H1 (cell line): Measurements from ENCODE around the gene UBAP2. TPM values are rescaled to one million over a fixed set of nuclear protein-coding genes. Genes with fewer than 3 reads are reported as not detected.

Source experiments
- CTCF ChIA-PET: fragments of 300-600 bp; sonication (Branson Sonifier 250); formaldehyde crosslinking; loops from one replicate; lab custom pipeline; 2021; ENCODE audit not compliant: partially characterized antibody; lab: Charles Lee
- POLR2A ChIA-PET: fragments of 300-600 bp; sonication (Branson Sonifier 250); formaldehyde crosslinking; loops from one replicate; lab custom pipeline; 2021; ENCODE audit warnings: inconsistent platforms; ENCODE audit not compliant: partially characterized antibody; lab: Charles Lee
- DNase-seq, 2 experiments: peaks; one replicate each; pipeline versions ENCODE4 v3.0.0 to v3.0.0-alpha.2; 2010 to 2022; ENCODE audit warnings: low spot score in 2 of 2, low read depth in 1 of 2, mixed read lengths in 1 of 2
- FAIRE-seq: peaks from 2 replicates; lab custom pipeline; 2011; peaks lifted over from hg19 to GRCh38; lab: Jason Lieb, UNC
- H2AFZ ChIP-seq: 2 replicates; pipeline ENCODE4 v1.8.1; 2012; ENCODE audit warnings: low read length, inconsistent platforms
- H2AK5ac ChIP-seq: 2 replicates; pipeline ENCODE4 v1.6.1; 2013; ENCODE audit warnings: low read depth, low read length
- H2BK120ac ChIP-seq: replicated peaks from 2 replicates; pipeline ENCODE3; 2013; ENCODE audit warnings: low read depth, low read length, inconsistent platforms
- H2BK12ac ChIP-seq: 2 replicates; pipeline ENCODE4 v1.6.1; 2013; ENCODE audit warnings: low read depth, low read length
- H2BK15ac ChIP-seq: 2 replicates; pipeline ENCODE4 v1.6.1; 2013; ENCODE audit warnings: low read length
- H2BK20ac ChIP-seq: 2 replicates; pipeline ENCODE4 v1.6.1; 2013; ENCODE audit warnings: low read length
- H2BK5ac ChIP-seq: 2 replicates; pipeline ENCODE4 v1.6.1; 2013; ENCODE audit warnings: low read depth, low read length
- H3K14ac ChIP-seq: 2 replicates; pipeline ENCODE4 v1.6.1; 2013; ENCODE audit warnings: inconsistent platforms; ENCODE audit not compliant: insufficient read length
- H3K18ac ChIP-seq: 2 replicates; pipeline ENCODE4 v1.6.1; 2013; ENCODE audit warnings: low read length; ENCODE audit errors: extremely low read depth
- H3K23ac ChIP-seq: 2 replicates; pipeline ENCODE4 v1.6.1; 2013; ENCODE audit warnings: inconsistent platforms; ENCODE audit not compliant: insufficient read length
- H3K23me2 ChIP-seq: 2 replicates; pipeline ENCODE4 v1.6.1; 2013; ENCODE audit warnings: low read depth, low read length
- H3K27ac ChIP-seq: 2 replicates; pipeline ENCODE4 v1.6.1; 2011; ENCODE audit warnings: low read depth, low read length, inconsistent platforms
- H3K27me3 ChIP-seq, 4 experiments: replicated peaks in 1 of 4; 1 replicate in 1 of 4; 2 replicates in 3 of 4; pipeline versions ENCODE4 v1.6.1 to v1.8.1; 2011 to 2013; ENCODE audit warnings: low read length in 3 of 4, mild to moderate bottlenecking in 3 of 4, inconsistent platforms in 2 of 4, mixed read lengths in 2 of 4, moderate library complexity in 1 of 4; ENCODE audit not compliant: control insufficient read depth in 3 of 4, insufficient read depth in 3 of 4; ENCODE audit errors: extremely low read depth in 1 of 4
- H3K36me3 ChIP-seq, 4 experiments: 2 replicates each; pipeline versions ENCODE4 v1.6.1 to v1.8.1; 2011 to 2013; ENCODE audit warnings: mild to moderate bottlenecking in 4 of 4, low read length in 3 of 4, moderate library complexity in 2 of 4, control low read depth in 1 of 4, inconsistent platforms in 1 of 4; ENCODE audit not compliant: insufficient read depth in 4 of 4, control insufficient read depth in 2 of 4
- H3K4ac ChIP-seq: replicated peaks from 2 replicates; pipeline ENCODE3; 2013; ENCODE audit warnings: low read length, low read depth, mixed read lengths, inconsistent platforms; ENCODE audit not compliant: insufficient read length
- H3K4me1 ChIP-seq, 4 experiments: replicated peaks in 1 of 4; 1 replicate in 1 of 4; 2 replicates in 3 of 4; pipeline versions ENCODE4 v1.6.1 to v1.8.1; 2011 to 2013; ENCODE audit warnings: low read length in 3 of 4, inconsistent platforms in 2 of 4, mixed read lengths in 1 of 4; ENCODE audit not compliant: insufficient read depth in 4 of 4, control insufficient read depth in 3 of 4
- H3K4me2 ChIP-seq, 2 experiments: 2 replicates each; pipeline versions ENCODE4 v1.6.1 to v1.8.1; 2011 to 2013; ENCODE audit warnings: low read depth in 2 of 2, low read length in 2 of 2, control low read depth in 1 of 2, inconsistent platforms in 1 of 2, mild to moderate bottlenecking in 1 of 2; ENCODE audit not compliant: insufficient read depth in 1 of 2
- H3K4me3 ChIP-seq, 4 experiments: fragments of 200-600, 300-600 bp in 1 of 4; sonication (generic), shearing (Covaris generic), sonication (Bioruptor Twin) in 1 of 4; 2 replicates each; pipeline versions ENCODE4 v1.5.1 to v1.8.1; 2011 to 2016; ENCODE audit warnings: low read length in 4 of 4, low read depth in 3 of 4, control low read depth in 2 of 4, inconsistent platforms in 2 of 4, mild to moderate bottlenecking in 2 of 4, mixed read lengths in 1 of 4, moderate library complexity in 1 of 4; ENCODE audit not compliant: insufficient read depth in 2 of 4; ENCODE audit errors: extremely low read depth in 1 of 4
- H3K56ac ChIP-seq: replicated peaks from 2 replicates; pipeline ENCODE3; 2013; ENCODE audit warnings: low read depth, mild to moderate bottlenecking, mixed read lengths, low read length, inconsistent platforms; ENCODE audit not compliant: insufficient read length
- H3K79me1 ChIP-seq: 2 replicates; pipeline ENCODE4 v1.6.1; 2013; ENCODE audit warnings: low read depth, low read length, control low read depth
- H3K79me2 ChIP-seq, 2 experiments: 2 replicates each; pipeline versions ENCODE4 v1.6.1 to v1.8.1; 2012 to 2013; ENCODE audit warnings: low read length in 2 of 2, mild to moderate bottlenecking in 2 of 2, inconsistent platforms in 1 of 2; ENCODE audit not compliant: insufficient read depth in 2 of 2, control insufficient read depth in 1 of 2
- H3K9ac ChIP-seq, 4 experiments: replicated peaks in 1 of 4; 1 replicate in 1 of 4; 2 replicates in 3 of 4; pipeline versions ENCODE4 v1.6.1 to v1.8.1; 2011 to 2013; ENCODE audit warnings: low read depth in 3 of 4, low read length in 3 of 4, control low read depth in 2 of 4, mild to moderate bottlenecking in 2 of 4, moderate library complexity in 2 of 4, inconsistent platforms in 1 of 4; ENCODE audit errors: extremely low read depth in 1 of 4
- H3K9me3 ChIP-seq, 2 experiments: 2 replicates each; pipeline versions ENCODE4 v1.6.1 to v1.8.1; 2012 to 2013; ENCODE audit warnings: mild to moderate bottlenecking in 2 of 2, moderate library complexity in 2 of 2, control low read depth in 1 of 2, inconsistent platforms in 1 of 2, low read depth in 1 of 2, low read length in 1 of 2, mixed read lengths in 1 of 2; ENCODE audit not compliant: insufficient read depth in 2 of 2
- H4K20me1 ChIP-seq, 2 experiments: replicated peaks in 1 of 2; 2 replicates each; pipeline versions ENCODE3 to v1.8.1; 2011 to 2013; ENCODE audit warnings: inconsistent platforms in 2 of 2, low read length in 2 of 2, mild to moderate bottlenecking in 1 of 2; ENCODE audit not compliant: insufficient read depth in 2 of 2, control insufficient read depth in 1 of 2
- H4K5ac ChIP-seq: 2 replicates; pipeline ENCODE4 v1.6.1; 2013; ENCODE audit warnings: low read length, low read depth, mixed read lengths, inconsistent platforms; ENCODE audit not compliant: insufficient read length
- H4K8ac ChIP-seq: 2 replicates; pipeline ENCODE4 v1.8.0; 2013; ENCODE audit warnings: mild to moderate bottlenecking, moderate library complexity, low read length, inconsistent platforms; ENCODE audit not compliant: insufficient read depth; ENCODE audit errors: extremely low read depth
- H4K91ac ChIP-seq: replicated peaks from 2 replicates; pipeline ENCODE3; 2013; ENCODE audit warnings: low read length, mixed read lengths, inconsistent platforms; ENCODE audit not compliant: insufficient read length
- CHD2 ChIP-seq: IDR thresholded peaks from 2 replicates; pipeline ENCODE4 v1.6.1; 2012; ENCODE audit warnings: low read length, improper control_type of control experiment
- CTCF ChIP-seq, 3 experiments: IDR thresholded peaks; 1 replicate in 2 of 3; 2 replicates in 1 of 3; pipeline versions ENCODE4 v1.5.1 to v1.6.1; 2011; ENCODE audit warnings: low read length in 3 of 3, mild to moderate bottlenecking in 3 of 3, inconsistent platforms in 2 of 3, low read depth in 1 of 3, moderate library complexity in 1 of 3; ENCODE audit not compliant: insufficient read depth in 1 of 3; ENCODE audit errors: control extremely low read depth in 1 of 3
- EP300 ChIP-seq, 2 experiments: IDR thresholded peaks; 1 replicate in 1 of 2; 2 replicates in 1 of 2; pipeline ENCODE4 v1.6.1; 2011 to 2012; ENCODE audit warnings: low read depth in 2 of 2, low read length in 2 of 2, mild to moderate bottlenecking in 2 of 2, borderline replicate concordance in 1 of 2, inconsistent platforms in 1 of 2, moderate library complexity in 1 of 2
- HDAC2 ChIP-seq, 2 experiments: fragments of 300-600 bp in 1 of 2; sonication (generic) in 1 of 2; IDR thresholded peaks; 2 replicates each; pipeline ENCODE4 v1.6.1; 2011 to 2012; ENCODE audit warnings: low read depth in 2 of 2, low read length in 2 of 2, mild to moderate bottlenecking in 2 of 2, moderate library complexity in 2 of 2, borderline replicate concordance in 1 of 2, inconsistent platforms in 1 of 2
- MAX ChIP-seq: IDR thresholded peaks from 2 replicates; pipeline ENCODE4 v1.6.1; 2012; ENCODE audit warnings: inconsistent platforms
- NANOG ChIP-seq: IDR thresholded peaks from 2 replicates; pipeline ENCODE4 v1.6.1; 2011; ENCODE audit warnings: low read length, low read depth, mild to moderate bottlenecking, inconsistent platforms; ENCODE audit not compliant: insufficient read depth, poor library complexity, severe bottlenecking
- RXRA ChIP-seq: IDR thresholded peaks from 2 replicates; pipeline ENCODE4 v1.6.1; 2011; ENCODE audit warnings: low read depth, mild to moderate bottlenecking, low read length, moderate library complexity; ENCODE audit not compliant: insufficient read depth
- SP2 ChIP-seq: IDR thresholded peaks from 2 replicates; pipeline ENCODE4 v1.6.1; 2012; ENCODE audit warnings: mild to moderate bottlenecking, low read length, inconsistent platforms
- TCF12 ChIP-seq: IDR thresholded peaks from 2 replicates; pipeline ENCODE4 v1.6.1; 2011; ENCODE audit warnings: low read depth, mild to moderate bottlenecking, low read length
- YY1 ChIP-seq: IDR thresholded peaks from 2 replicates; pipeline ENCODE4 v1.6.1; 2011; ENCODE audit warnings: low read depth, mild to moderate bottlenecking, low read length
- ZNF274 ChIP-seq: IDR thresholded peaks from 2 replicates; pipeline ENCODE4 v1.7.0; 2012; ENCODE audit warnings: low read length, borderline replicate concordance; ENCODE audit errors: extremely low read depth
- WGBS, 2 experiments: shearing (Covaris generic) in 1 of 2; methylation state at CpG; one replicate each; pipeline versions ENCODE4 v1.1.6 to v1.1.7; 2013 to 2015; ENCODE audit warnings: low lambda C conversion rate in 2 of 2, mixed read lengths in 2 of 2, inconsistent platforms in 1 of 2, low coverage in 1 of 2, missing lambda C conversion rate in 1 of 2; ENCODE audit not compliant: insufficient replicate concordance in 2 of 2, insufficient coverage in 1 of 2, insufficient read length in 1 of 2; ENCODE audit errors: extremely low coverage in 1 of 2, missing lambda C conversion rate in 1 of 2; 5-methylcytosine and 5-hydroxymethylcytosine counted together
- polyA plus RNA-seq, 7 experiments: library from polyadenylated mRNA; depleted of rRNA in 3 of 7; stranded (reverse) in 5 of 7; unstranded in 2 of 7; fragments of >200 nt in 5 of 7; fragments of 200-250 nt in 2 of 7; gene quantifications; 1 replicate in 5 of 7; 2 replicates in 1 of 7; 4 replicates in 1 of 7; pipeline versions ENCODE4 v1.2.1 to v1.2.3, GENCODE V29; 2011 to 2013; ENCODE audit warnings: missing spikeins in 2 of 7, mixed read lengths in 2 of 7
- total RNA-seq: library from RNA; stranded (reverse); fragmentation: NEBNext Ultra II Directional; extraction: Animal tissue kit (Norgen Biotek cat#: 25700); gene quantifications from 2 replicates; pipeline ENCODE4 v1.2.1, GENCODE V29; 2021

UBAP2 gene
- total and polyA plus RNA-seq, 2 of the 8 experiments (the other 6 are each of a cell fraction or from before 2014, with no cell fraction given), result 75.0 to 81.4 TPM

GRCh38 chr9:34079181-34079580 is 30.5 kb upstream of the UBAP2 start:
- Histone ChIP-seq H3K23ac (no peak overlapping the region), H3K4me1 (no peaks in the 10 kb centered on the region), H3K36me3 (no peaks in the 10 kb centered on the region), H4K5ac (no peak overlapping the region), H3K18ac (no peak overlapping the region), H3K9me3 (no peaks in the 10 kb centered on the region), H2AK5ac (no peak overlapping the region), H3K56ac (no peak overlapping the region), H2BK20ac (no peak overlapping the region), H3K79me2 (no peaks in the 10 kb centered on the region), H3K4me2 (no peak overlapping the region), H4K8ac (no peak overlapping the region), H2BK5ac (no peak overlapping the region), H3K9ac (no peak overlapping the region), H3K23me2 (no peaks in the 10 kb centered on the region), H2AFZ (no peak overlapping the region), H2BK120ac (no peak overlapping the region), H2BK12ac (no peak overlapping the region), H3K4me3 (no peak overlapping the region), H4K20me1 (no peaks in the 10 kb centered on the region), H3K27ac (no peak overlapping the region), H3K27me3 (no peaks in the 10 kb centered on the region), H4K91ac (no peak overlapping the region), H2BK15ac (no peak overlapping the region), H3K4ac (no peak overlapping the region), H3K14ac (no peak overlapping the region), H3K79me1 (no peaks in the 10 kb centered on the region)
- CTCF ChIA-PET, result interaction anchor here (0.6 to 1.8 kb wide), 3 partner anchors 56 to 155 kb away, joined by 4 to 5 read pairs (median 4); no protein-coding TSS in a partner anchor
- DNase-seq (no peak), FAIRE-seq (no peak)
- WGBS, 2 experiments, result 89% methylated on average over 2 of the region's 2 CpGs; no CpG with 5 or more reads in 1 of the 2 experiments
- POLR2A ChIA-PET, result interaction anchor here (0.9 kb wide), 1 partner anchor 80 kb away, joined by 3 read pairs; no protein-coding TSS in a partner anchor
- no peak for TF ChIP-seq TCF12
- TF ChIP-seq MAX, result no peak
- no peak for TF ChIP-seq NANOG
- TF ChIP-seq YY1, result no peak
- TF ChIP-seq RXRA, result no peak
- TF ChIP-seq CHD2, result no peak
- no peak for TF ChIP-seq CTCF (IDR thresholded peaks at IDR 0.05; ENCODE audit: control extremely low read depth in 1 of 3, insufficient read depth in 1 of 3, low read depth in 1 of 3, low read length in 3 of 3)
- TF ChIP-seq EP300 (IDR thresholded peaks at IDR 0.05; ENCODE audit: borderline replicate concordance in 1 of 2, low read depth in 2 of 2, low read length in 2 of 2), result no peak
- TF ChIP-seq SP2, result no peak
- TF ChIP-seq ZNF274, result no peak
- no peak for TF ChIP-seq HDAC2 (IDR thresholded peaks at IDR 0.05; ENCODE audit: borderline replicate concordance in 1 of 2, low read depth in 2 of 2, low read length in 2 of 2)
